Natural killer cell (primary cell): Measurements from ENCODE around the gene ARFRP1. TPM values are rescaled to one million over a fixed set of nuclear protein-coding genes. Genes with fewer than 3 reads are reported as not detected.

Experiments used
- ATAC-seq, 3 donors: fragments of 150-1000 bp in 2 of 3; fragments of 200-7000 bp in 1 of 3; cut with Tn5 transposase; 1 replicate in 1 of 3; 2 replicates in 2 of 3; pipeline ENCODE4 v1.10.0; 2021; ENCODE audit warnings: mild to moderate bottlenecking in 2 of 3, moderate library complexity in 2 of 3
- DNase-seq, 2 donors: peaks; one replicate each; pipeline versions ENCODE4 v3.0.0 to v3.0.0-alpha.2; 2013 to 2021; ENCODE audit warnings: mixed read lengths in 1 of 2
- H3K27ac ChIP-seq: one replicate; pipeline ENCODE4 v1.5.1; 2013; ENCODE audit warnings: mild to moderate bottlenecking, low read length
- H3K27me3 ChIP-seq: one replicate; pipeline ENCODE4 v1.6.1; 2013; ENCODE audit warnings: low read length; ENCODE audit not compliant: control insufficient read depth, insufficient read depth
- H3K36me3 ChIP-seq: one replicate; pipeline ENCODE4 v1.6.1; 2013; ENCODE audit warnings: low read length; ENCODE audit not compliant: control insufficient read depth, insufficient read depth
- H3K4me1 ChIP-seq: one replicate; pipeline ENCODE4 v1.6.1; 2013; ENCODE audit warnings: low read length; ENCODE audit not compliant: control insufficient read depth, insufficient read depth
- H3K4me3 ChIP-seq: one replicate; pipeline ENCODE4 v1.5.1; 2013; ENCODE audit warnings: low read length
- H3K9me3 ChIP-seq: one replicate; pipeline ENCODE4 v1.6.1; 2013; ENCODE audit warnings: low read length; ENCODE audit not compliant: control insufficient read depth, insufficient read depth
- H3K27ac Mint-ChIP-seq, 2 donors: one replicate each; pipeline ENCODE4 v1.8.0; 2022; ENCODE audit warnings: mild to moderate bottlenecking in 2 of 2, mixed read lengths in 2 of 2, moderate library complexity in 1 of 2
- H3K27me3 Mint-ChIP-seq, 2 donors: one replicate each; pipeline ENCODE4 v1.8.0; 2022; ENCODE audit warnings: low read depth in 2 of 2, mixed read lengths in 2 of 2
- H3K36me3 Mint-ChIP-seq: one replicate; pipeline ENCODE4 v1.8.0; 2022; ENCODE audit warnings: mixed read lengths
- H3K4me1 Mint-ChIP-seq, 2 donors: one replicate each; pipeline ENCODE4 v1.8.0; 2022; ENCODE audit warnings: mixed read lengths in 2 of 2
- H3K4me3 Mint-ChIP-seq: one replicate; pipeline ENCODE4 v1.8.0; 2022; ENCODE audit warnings: mild to moderate bottlenecking, moderate library complexity, mixed read lengths
- H3K9me3 Mint-ChIP-seq, 2 donors: one replicate each; pipeline ENCODE4 v1.8.0; 2022; ENCODE audit warnings: mixed read lengths in 2 of 2
- CTCF ChIP-seq: fragments of 200-600 bp; IDR thresholded peaks from one replicate; pipeline ENCODE4 v1.8.0; 2022; ENCODE audit warnings: antibody characterized with exemption
- WGBS: methylation state at CpG from one replicate; pipeline ENCODE4 v1.1.7; 2013; ENCODE audit warnings: missing lambda C conversion rate; ENCODE audit not compliant: insufficient coverage; 5-methylcytosine and 5-hydroxymethylcytosine counted together
- intact Hi-C: fragments of 100-400 bp; cut with micrococcal nuclease; formaldehyde crosslinking; loops from one replicate; pipeline ENCODE4 v1.14.2; 2022
- total RNA-seq, 4 donors: library from RNA; stranded (reverse); fragments of 120-200 nt in 1 of 4; gene quantifications; one replicate each; pipeline versions ENCODE4 v1.2.3 to v1.2.4, GENCODE V29; 2013 to 2022

Gene ARFRP1
- total RNA-seq, 3 donors from 2014 or later (not counting 1 experiment from before 2014, with no cell fraction given) = 43.9 to 55.8 (median 50.6) TPM

- ATAC-seq (no peak), DNase-seq (peak in 1 of 2 donors; percentile 26)
- Mint-ChIP-seq H3K27ac (peak overlapping the region; percentile 92 to 95), H3K9me3 (no peaks in the 10 kb centered on the region), H3K4me1 (peaks cover 22 to 31% of the 10 kb centered on the region in 2 donors), H3K4me3 (peak overlapping the region; percentile 97), H3K27me3 (peaks cover 0 to 7% of the 10 kb centered on the region in 2 donors), H3K36me3 (no peaks in the 10 kb centered on the region)
- 66% methylated on average over 31 of the region's 31 CpGs for WGBS
- Histone ChIP-seq H3K4me3 (peak overlapping the region; percentile 76), H3K4me1 (peaks cover 41% of the 10 kb centered on the region), H3K9me3 (no peaks in the 10 kb centered on the region), H3K27ac (no peak overlapping the region), H3K36me3 (peaks cover 3% of the 10 kb centered on the region), H3K27me3 (peaks cover 12% of the 10 kb centered on the region)
- intact Hi-C loops = loop anchor here (5.0 kb wide), 1 partner anchor 120 kb away; the partner anchor contains the start of gene PTK6
- TF ChIP-seq CTCF = no peak
Measured at GRCh38 chr20:63657260-63657936, 50.4 kb downstream of the ARFRP1 start.

GRCh38 chr20:63656451-63656850 is 51.3 kb downstream of the ARFRP1 start:
- no peaks in the 10 kb centered on the region for H3K36me3 Mint-ChIP-seq
- Histone ChIP-seq H3K27ac (no peak overlapping the region), H3K27me3 (peaks cover 12% of the 10 kb centered on the region), H3K4me1 (peaks cover 48% of the 10 kb centered on the region), H3K4me3 (no peak overlapping the region), H3K36me3 (no peaks in the 10 kb centered on the region), H3K9me3 (no peaks in the 10 kb centered on the region)
- ATAC-seq = no peak
- no peak overlapping the region for H3K27ac Mint-ChIP-seq
- peaks cover 25 to 35% of the 10 kb centered on the region in 2 donors for H3K4me1 Mint-ChIP-seq
- H3K4me3 Mint-ChIP-seq = peak overlapping the region; percentile 97
- intact Hi-C loops = loop anchor here (5.0 kb wide), 1 partner anchor 119 kb away; the partner anchor contains the start of gene PTK6
- no peaks in the 10 kb centered on the region for H3K9me3 Mint-ChIP-seq
- WGBS = 91% methylated on average over 3 of the region's 3 CpGs
- H3K27me3 Mint-ChIP-seq = peaks cover 0 to 10% of the 10 kb centered on the region in 2 donors
- no peak for DNase-seq
- TF ChIP-seq CTCF = no peak

GRCh38 chr20:63655249-63655648 is 52.5 kb downstream of the ARFRP1 start:
- Histone ChIP-seq H3K27me3 (peaks cover 12% of the 10 kb centered on the region), H3K27ac (no peak overlapping the region), H3K4me3 (no peak overlapping the region), H3K36me3 (no peaks in the 10 kb centered on the region), H3K4me1 (peaks cover 48% of the 10 kb centered on the region), H3K9me3 (no peaks in the 10 kb centered on the region)
- Mint-ChIP-seq H3K4me1 (peaks cover 27 to 37% of the 10 kb centered on the region in 2 donors), H3K27ac (no peak overlapping the region), H3K27me3 (peaks cover 0 to 10% of the 10 kb centered on the region in 2 donors), H3K36me3 (no peaks in the 10 kb centered on the region), H3K9me3 (no peaks in the 10 kb centered on the region), H3K4me3 (no peak overlapping the region)
- TF ChIP-seq CTCF = no peak
- no peak for ATAC-seq
- DNase-seq = no peak
- intact Hi-C loops = loop anchor here (5.0 kb wide), 1 partner anchor 118 kb away; the partner anchor contains the start of gene PTK6
- 97% methylated on average over 4 of the region's 4 CpGs for WGBS
